GM12872 (cell line): Measurements from ENCODE around the gene CXorf58.

Experiments used
- TF ChIP-seq, protein P1 (sequence below): IDR thresholded peaks from 3 replicates; pipeline ENCODE4 v1.5.1; 2011; ENCODE audit warnings: low read depth, mild to moderate bottlenecking, low read length, moderate library complexity; ENCODE audit not compliant: insufficient read depth

The CXorf58 gene

DNA sequence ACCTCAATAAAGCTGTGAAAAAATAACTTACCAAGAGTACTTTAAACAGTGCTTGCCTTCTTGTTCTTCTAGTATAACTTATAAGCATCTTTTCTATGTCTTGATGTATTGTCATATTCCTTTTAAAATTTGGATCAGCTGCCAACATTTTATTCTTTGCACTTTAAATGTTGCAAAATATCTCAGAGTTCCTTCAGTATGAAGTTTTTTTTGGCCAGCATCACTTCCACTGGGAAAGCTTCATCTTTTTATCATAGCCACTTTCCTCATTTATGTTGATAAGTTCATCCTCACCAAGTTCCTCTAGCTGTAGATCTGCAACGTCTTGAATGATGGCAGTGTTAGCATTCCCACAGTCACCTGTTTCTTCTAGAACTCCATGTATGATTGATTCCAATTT is 24.2 kb downstream of the CXorf58 start:
- TF ChIP-seq, protein P1, sequence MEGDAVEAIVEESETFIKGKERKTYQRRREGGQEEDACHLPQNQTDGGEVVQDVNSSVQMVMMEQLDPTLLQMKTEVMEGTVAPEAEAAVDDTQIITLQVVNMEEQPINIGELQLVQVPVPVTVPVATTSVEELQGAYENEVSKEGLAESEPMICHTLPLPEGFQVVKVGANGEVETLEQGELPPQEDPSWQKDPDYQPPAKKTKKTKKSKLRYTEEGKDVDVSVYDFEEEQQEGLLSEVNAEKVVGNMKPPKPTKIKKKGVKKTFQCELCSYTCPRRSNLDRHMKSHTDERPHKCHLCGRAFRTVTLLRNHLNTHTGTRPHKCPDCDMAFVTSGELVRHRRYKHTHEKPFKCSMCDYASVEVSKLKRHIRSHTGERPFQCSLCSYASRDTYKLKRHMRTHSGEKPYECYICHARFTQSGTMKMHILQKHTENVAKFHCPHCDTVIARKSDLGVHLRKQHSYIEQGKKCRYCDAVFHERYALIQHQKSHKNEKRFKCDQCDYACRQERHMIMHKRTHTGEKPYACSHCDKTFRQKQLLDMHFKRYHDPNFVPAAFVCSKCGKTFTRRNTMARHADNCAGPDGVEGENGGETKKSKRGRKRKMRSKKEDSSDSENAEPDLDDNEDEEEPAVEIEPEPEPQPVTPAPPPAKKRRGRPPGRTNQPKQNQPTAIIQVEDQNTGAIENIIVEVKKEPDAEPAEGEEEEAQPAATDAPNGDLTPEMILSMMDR: no peak

DNA sequence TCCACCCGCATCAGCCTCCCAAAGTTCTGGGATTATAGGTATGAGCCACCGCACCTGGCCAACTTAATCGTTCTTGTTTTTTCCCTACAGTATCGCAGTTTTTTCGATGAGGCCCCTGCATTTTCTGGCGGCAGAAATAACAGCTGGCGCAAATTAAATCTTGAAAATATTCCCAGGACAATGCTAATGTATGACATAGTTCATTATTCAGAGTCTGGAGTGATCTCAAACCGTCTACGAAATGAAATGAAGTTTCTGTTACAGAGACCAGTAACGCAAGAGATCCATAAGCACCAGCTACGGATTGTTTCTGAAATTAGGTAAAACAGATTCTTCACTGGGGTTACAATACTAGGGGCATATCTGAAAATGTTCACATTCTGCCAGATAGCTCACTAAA is 27.3 kb downstream of the CXorf58 start:
- TF ChIP-seq, protein P1: no peak

- TF ChIP-seq, protein P1: no peak
These were observed 28.4 kb downstream of the CXorf58 start for GRCh38 chrX:23936180-23936579.

- TF ChIP-seq, protein P1: no peak
These were observed 29.3 kb downstream of the CXorf58 start for GRCh38 chrX:23937100-23937499.

DNA sequence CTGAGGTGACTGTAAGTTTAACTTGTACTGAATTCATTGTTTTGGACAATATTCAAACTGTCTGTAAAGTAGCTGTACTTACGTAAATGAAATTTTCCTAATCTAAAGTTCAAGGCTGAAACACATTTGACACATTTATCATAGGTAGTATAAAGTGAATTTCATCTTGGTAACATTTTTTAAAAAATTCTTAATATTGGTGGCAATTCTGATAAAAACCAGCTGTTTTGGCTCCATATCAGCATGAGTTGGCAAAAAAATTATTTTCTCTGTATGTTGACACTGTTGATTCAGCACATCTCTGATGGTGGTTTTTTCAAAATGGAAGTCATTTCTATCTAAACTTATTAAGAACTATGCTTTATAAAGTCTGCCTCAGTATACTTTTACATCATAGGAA is 30.9 kb downstream of the CXorf58 start:
- TF ChIP-seq, protein P1: no peak

DNA sequence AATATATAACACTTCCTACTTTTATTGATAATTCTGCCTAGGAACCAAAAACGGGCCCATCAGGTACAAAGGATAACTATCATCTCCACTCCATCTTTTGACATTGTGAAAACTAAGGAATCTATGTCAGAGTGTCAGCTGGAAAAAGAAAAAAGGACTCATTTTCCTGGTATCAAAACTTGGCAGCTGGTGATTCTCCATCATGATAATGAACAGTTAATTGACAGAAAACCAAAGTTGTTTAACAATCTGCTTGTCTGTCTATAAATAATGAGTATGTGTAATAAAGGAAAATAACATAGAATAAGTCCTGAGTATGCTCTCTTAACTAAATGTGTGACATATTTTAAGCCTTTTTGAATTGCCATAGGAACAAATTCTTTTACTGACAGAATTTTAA is 31.4 kb downstream of the CXorf58 start:
- TF ChIP-seq, protein P1: no peak

DNA sequence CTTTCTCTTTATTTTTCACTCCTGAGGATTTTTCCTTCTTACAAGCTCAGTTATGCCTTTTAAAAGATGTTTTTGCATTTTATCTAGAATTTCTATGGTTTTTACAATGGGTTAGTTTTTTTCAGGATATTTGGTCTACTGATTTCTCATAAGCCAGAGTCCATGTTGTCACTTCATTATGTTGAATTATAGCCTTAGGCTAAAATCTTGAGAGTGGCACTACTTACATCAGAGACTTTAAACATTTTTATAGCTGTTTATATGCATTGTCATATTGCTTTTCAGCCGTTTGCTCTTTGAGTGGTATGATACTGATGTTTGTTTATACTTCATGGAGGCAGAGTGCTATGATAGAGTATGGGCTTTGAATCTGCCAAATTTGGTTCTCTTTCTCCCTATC is 36.4 kb downstream of the CXorf58 start:
- TF ChIP-seq, protein P1: no peak

GRCh38 chrX:23945206-23945605 is 37.4 kb downstream of the CXorf58 start:
- TF ChIP-seq, protein P1: no peak
